GM10248 (cell line): ENCODE measurements around the gene ZNF462.

Experiments
- CTCF ChIA-PET: fragments of 300-600 bp; sonication (Branson Sonifier 250); formaldehyde crosslinking; extraction: SDS; loops from one replicate; lab custom pipeline; 2021; ENCODE audit warnings: antibody characterized with exemption; lab: Yijun Ruan, JAX
- POLR2A ChIA-PET: fragments of 350-650 bp; sonication (Branson Sonifier 250); formaldehyde crosslinking; extraction: SDS; loops from one replicate; lab custom pipeline; 2020; ENCODE audit warnings: antibody characterized with exemption; lab: Yijun Ruan, JAX
- DNase-seq: peaks from one replicate; pipeline ENCODE4 v3.0.0; 2012; ENCODE audit errors: extremely low spot score
- TF ChIP-seq, protein P1 (sequence below): IDR thresholded peaks from 2 replicates; pipeline ENCODE4 v1.5.1; 2012; ENCODE audit warnings: mild to moderate bottlenecking, low read depth; ENCODE audit errors: extremely low read depth, missing control alignments, control extremely low read depth

The ZNF462 gene

DNA sequence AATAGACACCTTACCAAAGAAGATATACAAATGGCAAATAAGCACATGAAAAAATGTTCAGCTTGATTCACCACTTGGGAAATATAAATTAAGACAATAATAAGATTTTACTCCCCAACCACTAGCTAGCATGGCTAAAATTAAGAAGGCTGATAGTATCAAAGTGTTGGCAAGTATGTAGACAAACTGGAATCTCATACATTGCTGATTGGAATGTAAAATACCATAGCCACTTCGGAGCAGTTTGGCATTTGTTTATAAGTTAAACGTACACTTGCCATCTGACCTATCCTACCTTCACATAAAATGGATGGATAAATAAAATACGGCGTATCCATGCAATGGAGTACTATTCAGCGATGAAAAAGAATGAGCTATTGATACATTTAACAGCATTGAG, 129.2 kb downstream of the ZNF462 start:
- no peak for DNase-seq
- CTCF ChIA-PET = interaction anchor here (1.3 kb wide), 1 partner anchor 9 kb away, joined by 4 read pairs; no protein-coding TSS in a partner anchor
- POLR2A ChIA-PET = no interaction called here
- TF ChIP-seq, protein P1, sequence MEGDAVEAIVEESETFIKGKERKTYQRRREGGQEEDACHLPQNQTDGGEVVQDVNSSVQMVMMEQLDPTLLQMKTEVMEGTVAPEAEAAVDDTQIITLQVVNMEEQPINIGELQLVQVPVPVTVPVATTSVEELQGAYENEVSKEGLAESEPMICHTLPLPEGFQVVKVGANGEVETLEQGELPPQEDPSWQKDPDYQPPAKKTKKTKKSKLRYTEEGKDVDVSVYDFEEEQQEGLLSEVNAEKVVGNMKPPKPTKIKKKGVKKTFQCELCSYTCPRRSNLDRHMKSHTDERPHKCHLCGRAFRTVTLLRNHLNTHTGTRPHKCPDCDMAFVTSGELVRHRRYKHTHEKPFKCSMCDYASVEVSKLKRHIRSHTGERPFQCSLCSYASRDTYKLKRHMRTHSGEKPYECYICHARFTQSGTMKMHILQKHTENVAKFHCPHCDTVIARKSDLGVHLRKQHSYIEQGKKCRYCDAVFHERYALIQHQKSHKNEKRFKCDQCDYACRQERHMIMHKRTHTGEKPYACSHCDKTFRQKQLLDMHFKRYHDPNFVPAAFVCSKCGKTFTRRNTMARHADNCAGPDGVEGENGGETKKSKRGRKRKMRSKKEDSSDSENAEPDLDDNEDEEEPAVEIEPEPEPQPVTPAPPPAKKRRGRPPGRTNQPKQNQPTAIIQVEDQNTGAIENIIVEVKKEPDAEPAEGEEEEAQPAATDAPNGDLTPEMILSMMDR = no peak

DNA sequence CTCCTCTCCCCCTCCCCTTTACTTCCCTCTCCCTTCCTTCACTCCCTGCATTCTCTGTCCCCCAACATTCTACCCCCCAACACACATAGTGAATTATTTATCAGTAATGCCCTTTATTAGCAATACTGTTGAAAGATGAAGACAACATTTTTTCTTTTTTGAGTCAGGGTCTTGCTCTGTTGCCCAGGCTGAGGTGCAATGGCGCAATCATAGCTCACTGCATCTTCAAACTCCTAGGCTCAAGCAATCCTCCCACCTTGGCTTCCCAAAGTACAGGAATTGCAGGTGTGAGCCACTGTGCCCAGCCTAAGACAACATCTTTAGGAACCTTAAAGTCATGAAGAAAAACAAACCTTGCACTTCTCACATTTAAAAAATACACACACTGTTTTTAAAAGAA, 130.6 kb downstream of the ZNF462 start:
- ChIA-PET POLR2A (no interaction called here), CTCF (no interaction called here)
- TF ChIP-seq, protein P1 = no peak
- no peak for DNase-seq

DNA sequence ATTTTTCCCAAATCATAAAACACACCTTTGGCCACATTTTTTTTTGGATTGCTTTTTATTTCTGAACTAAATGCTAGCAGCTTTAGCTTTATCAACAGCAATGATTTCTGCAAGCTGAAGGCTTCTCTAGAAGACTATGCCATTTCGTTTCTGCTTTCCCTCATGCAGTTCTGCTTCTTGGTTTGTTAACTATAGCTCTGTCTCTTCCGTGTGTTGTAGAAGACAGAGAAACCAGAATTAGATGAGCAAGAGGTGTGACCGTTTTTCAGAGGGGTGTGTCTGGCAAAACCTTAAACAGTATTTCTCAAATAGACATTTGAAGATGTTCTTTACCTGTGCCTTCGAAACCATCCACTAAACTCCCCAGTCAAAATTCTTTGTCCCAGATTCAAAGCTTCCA, 131.5 kb downstream of the ZNF462 start:
- ChIA-PET POLR2A (no interaction called here), CTCF (no interaction called here)
- DNase-seq = no peak
- TF ChIP-seq, protein P1 = no peak

DNA sequence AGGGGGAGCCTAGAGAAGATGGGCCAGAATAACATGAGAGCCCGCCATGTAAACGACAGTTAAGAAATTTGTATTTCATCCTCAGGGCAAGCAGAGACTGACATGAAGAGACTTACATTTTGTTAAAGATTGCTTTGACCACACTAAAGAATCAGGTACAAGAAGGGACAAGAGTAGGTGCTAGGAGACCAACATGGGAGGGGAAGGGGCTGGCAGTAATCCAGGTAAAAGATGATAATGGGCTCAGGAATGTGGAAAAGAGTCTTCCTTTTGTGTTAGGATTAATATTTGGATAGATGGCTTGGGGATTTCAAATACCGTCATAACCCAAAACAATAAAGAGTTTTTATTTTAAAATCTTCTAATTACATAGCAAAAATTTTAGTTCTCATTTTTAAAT, 137.3 kb downstream of the ZNF462 start:
- DNase-seq = no peak
- TF ChIP-seq, protein P1 = no peak
- POLR2A ChIA-PET = no interaction called here
- CTCF ChIA-PET = no interaction called here

DNA sequence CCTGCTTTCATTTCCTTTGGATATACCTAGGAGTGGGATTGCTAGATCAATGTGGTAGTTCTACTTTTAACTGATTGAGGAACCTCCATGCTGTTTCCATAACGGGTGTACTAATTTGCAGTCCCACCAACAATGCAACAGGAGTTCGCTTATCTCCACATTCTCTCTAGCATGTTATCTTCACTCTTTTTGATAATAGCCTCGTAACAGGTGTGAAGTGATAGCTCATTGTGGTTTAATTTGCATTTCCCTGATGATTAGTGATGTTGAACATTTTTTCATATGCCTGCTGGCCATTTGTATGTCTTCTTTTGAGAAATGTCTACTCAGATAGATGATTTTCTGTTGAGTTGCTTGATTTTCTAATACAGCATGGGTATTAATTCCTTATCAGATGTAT, 142.2 kb downstream of the ZNF462 start:
- no peak for DNase-seq
- TF ChIP-seq, protein P1 = no peak
- CTCF ChIA-PET = no interaction called here

DNA sequence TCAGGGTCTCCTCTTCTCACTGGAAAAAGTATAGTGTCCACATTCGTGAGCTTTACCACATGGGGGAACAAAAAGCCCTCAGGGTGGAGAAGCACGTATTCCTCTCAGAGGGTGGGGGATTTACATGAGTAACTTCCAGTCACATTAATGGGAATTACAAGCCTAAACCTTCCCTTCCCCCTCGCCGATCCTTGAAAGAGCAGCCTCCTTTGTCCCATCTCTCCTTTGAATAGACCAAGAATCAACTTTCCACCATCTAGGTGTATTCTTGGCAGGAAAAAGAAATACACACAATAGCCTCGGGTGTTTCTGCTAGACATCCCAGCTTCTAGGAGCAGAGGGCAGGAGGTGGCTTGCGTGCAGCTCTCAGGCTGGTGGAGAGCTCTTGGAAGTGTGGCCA, 144.4 kb downstream of the ZNF462 start:
- TF ChIP-seq, protein P1 = no peak
- DNase-seq = no peak
- CTCF ChIA-PET = no interaction called here
- POLR2A ChIA-PET = no interaction called here

More for the DNA sequence above, 142.2 kb downstream of the ZNF462 start:
- POLR2A ChIA-PET = no interaction called here

DNA sequence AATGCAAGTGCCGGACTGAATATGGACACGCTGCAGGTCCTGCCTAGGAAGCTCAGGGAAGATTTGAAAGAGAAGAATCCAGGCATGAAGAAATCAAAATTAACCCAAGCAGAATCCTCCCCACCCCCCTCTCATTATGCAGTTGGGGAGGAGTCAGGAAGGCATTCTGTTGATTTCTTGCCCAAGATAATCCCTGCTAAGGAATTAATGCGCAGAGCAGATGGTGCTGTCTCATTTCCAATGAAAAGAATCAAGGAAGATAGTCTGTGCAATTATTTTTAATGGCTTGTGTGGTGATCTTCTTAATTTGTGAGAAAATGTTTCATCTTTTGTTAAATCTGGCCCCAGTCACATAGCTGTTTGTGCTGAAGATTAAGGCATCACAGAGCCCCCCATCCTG, 145.0 kb downstream of the ZNF462 start:
- no peak for DNase-seq
- ChIA-PET POLR2A (no interaction called here), CTCF (no interaction called here)
- TF ChIP-seq, protein P1 = no peak
